ENCODE data around the gene CDH23.

CDH23 gene

GRCh38 chr10:71482620-71483019, 85.9 kb downstream of the CDH23 start:
- no peak for DNase-seq (ENCODE audit: low read depth in 2 of 2, low spot score in 1 of 2)

GRCh38 chr10:71483135-71483534, 86.4 kb downstream of the CDH23 start:
- no peak for DNase-seq (ENCODE audit: low read depth in 2 of 2, low spot score in 1 of 2)

GRCh38 chr10:71483885-71484751, 87.4 kb downstream of the CDH23 start:
- DNase-seq (ENCODE audit: low read depth in 2 of 2, low spot score in 1 of 2), result no peak

- peak in 1 of 2 donors; percentile 9 for DNase-seq (ENCODE audit: low read depth in 2 of 2, low spot score in 1 of 2)
These were observed 89.9 kb downstream of the CDH23 start for GRCh38 chr10:71486484-71487114.

GRCh38 chr10:71487726-71488125, 91.0 kb downstream of the CDH23 start:
- DNase-seq (ENCODE audit: low read depth in 2 of 2, low spot score in 1 of 2), result no peak

GRCh38 chr10:71489077-71489476, 92.4 kb downstream of the CDH23 start:
- DNase-seq (ENCODE audit: low read depth in 2 of 2, low spot score in 1 of 2), result no peak

GRCh38 chr10:71492872-71493271, 96.2 kb downstream of the CDH23 start:
- no peak for DNase-seq (ENCODE audit: low read depth in 2 of 2, low spot score in 1 of 2)

- no peak for DNase-seq (ENCODE audit: low read depth in 2 of 2, low spot score in 1 of 2)
These were observed 97.0 kb downstream of the CDH23 start for GRCh38 chr10:71493741-71494140.

GRCh38 chr10:71494476-71494875, 97.8 kb downstream of the CDH23 start:
- DNase-seq (ENCODE audit: low read depth in 2 of 2, low spot score in 1 of 2), result no peak

GRCh38 chr10:71494980-71495381, 98.3 kb downstream of the CDH23 start:
- no peak for DNase-seq (ENCODE audit: low read depth in 2 of 2, low spot score in 1 of 2)

- no peak for DNase-seq (ENCODE audit: low read depth in 2 of 2, low spot score in 1 of 2)
These were observed 100.4 kb downstream of the CDH23 start for GRCh38 chr10:71496927-71497762.

- DNase-seq (ENCODE audit: low read depth in 2 of 2, low spot score in 1 of 2), result no peak
These were observed 101.1 kb downstream of the CDH23 start for GRCh38 chr10:71497763-71498326.

- no peak for DNase-seq (ENCODE audit: low read depth in 2 of 2, low spot score in 1 of 2)
These were observed 104.7 kb downstream of the CDH23 start for GRCh38 chr10:71501402-71501801.

- no peak for DNase-seq (ENCODE audit: low read depth in 2 of 2, low spot score in 1 of 2)
These were observed 105.5 kb downstream of the CDH23 start for GRCh38 chr10:71502190-71502589.

GRCh38 chr10:71502851-71503250, 106.1 kb downstream of the CDH23 start:
- no peak for DNase-seq (ENCODE audit: low read depth in 2 of 2, low spot score in 1 of 2)

- no peak for DNase-seq (ENCODE audit: low read depth in 2 of 2, low spot score in 1 of 2)
These were observed 107.4 kb downstream of the CDH23 start for GRCh38 chr10:71504168-71504567.

- DNase-seq (ENCODE audit: low read depth in 2 of 2, low spot score in 1 of 2), result no peak
These were observed 107.8 kb downstream of the CDH23 start for GRCh38 chr10:71504570-71504969.

- no peak for DNase-seq (ENCODE audit: low read depth in 2 of 2, low spot score in 1 of 2)
These were observed 109.1 kb downstream of the CDH23 start for GRCh38 chr10:71505862-71506261.

GRCh38 chr10:71509444-71509843, 112.7 kb downstream of the CDH23 start:
- no peak for DNase-seq (ENCODE audit: low read depth in 2 of 2, low spot score in 1 of 2)

- DNase-seq (ENCODE audit: low read depth in 2 of 2, low spot score in 1 of 2), result no peak
These were observed 114.5 kb downstream of the CDH23 start for GRCh38 chr10:71511206-71511605.

- no peak for DNase-seq (ENCODE audit: low read depth in 2 of 2, low spot score in 1 of 2)
These were observed 115.6 kb downstream of the CDH23 start for GRCh38 chr10:71512312-71512711.
